ENCODE results near the gene EML1. TPM values are rescaled to one million over a fixed set of nuclear protein-coding genes. Genes with fewer than 3 reads are reported as not detected.

Gene EML1
- total RNA-seq, 1 experiment from 2014 or later, result 16.1 TPM

- no peak for TF ChIP-seq ZNF425 (CRISPR knock-in tag; conservative IDR thresholded peaks at IDR 0.05)
- TF ChIP-seq E2F1 (CRISPR knock-in tag; IDR thresholded peaks at IDR 0.05), result no peak
- no peak for TF ChIP-seq KAT7 (CRISPR knock-in tag; IDR thresholded peaks at IDR 0.05; ENCODE audit: borderline replicate concordance)
- no peak for TF ChIP-seq FOXJ3 (CRISPR knock-in tag; IDR thresholded peaks at IDR 0.05; ENCODE audit: borderline replicate concordance)
- no peak for TF ChIP-seq STAT6 (CRISPR knock-in tag; conservative IDR thresholded peaks at IDR 0.05; ENCODE audit: low read depth)
- no peak for TF ChIP-seq ATF1 (CRISPR knock-in tag; IDR thresholded peaks at IDR 0.05)
These were observed 19.4 kb upstream of the EML1 start (continued) for GRCh38 chr14:99773521-99774497.

- peaks cover 41% of the 10 kb centered on the region for H3K4me1 Mint-ChIP-seq
- H3K4me3 Mint-ChIP-seq, result peak overlapping the region; percentile 17
- H3K36me3 Mint-ChIP-seq, result peaks cover 10% of the 10 kb centered on the region
- peaks cover 3% of the 10 kb centered on the region; the same call in 1 of the 2 replicates for H3K27me3 Mint-ChIP-seq (ENCODE audit: low read depth)
- no peak; the same call in 1 of the 2 replicates for ATAC-seq
- peaks cover 22% of the 10 kb centered on the region for H3K9me3 Mint-ChIP-seq
- ChIA-PET POLR2A (interaction anchor here (0.6 kb wide), 1 partner anchor 99 kb away, joined by 4 read pairs; no protein-coding TSS in a partner anchor), CTCF (interaction anchor here (0.9 to 1.8 kb wide), 6 partner anchors 23 to 113 kb away, joined by 3 to 4 read pairs (median 3); partner anchors contain the start of gene CYP46A1)
- TF ChIP-seq TEAD4 (CRISPR knock-in tag; IDR thresholded peaks at IDR 0.05) (no peak), AFF4 (CRISPR knock-in tag; IDR thresholded peaks at IDR 0.05; ENCODE audit: borderline replicate concordance) (no peak), ATF6 (CRISPR knock-in tag; IDR thresholded peaks at IDR 0.05) (no peak), FOXJ3 (CRISPR knock-in tag; IDR thresholded peaks at IDR 0.05; ENCODE audit: borderline replicate concordance) (no peak), FOXP4 (CRISPR knock-in tag; IDR thresholded peaks at IDR 0.05) (no peak)
- DNase-seq (ENCODE audit: low spot score), result no peak
- H3K27ac Mint-ChIP-seq, result peak overlapping the region; percentile 71
These were observed 18.5 kb upstream of the EML1 start for GRCh38 chr14:99774556-99775307.

Measured in WTC11 (cell line).